ENCODE measurements around the gene F10.

F10 gene

GRCh38 chr13:113140677-113141600 lies 18.3 kb downstream of the F10 start:
- no peak for DNase-seq

- DNase-seq: no peak
Measured at GRCh38 chr13:113141601-113141970, 19.0 kb downstream of the F10 start.

- DNase-seq: no peak
Measured at GRCh38 chr13:113142876-113143275, 20.3 kb downstream of the F10 start.

- DNase-seq: no peak
Measured at GRCh38 chr13:113143466-113144254, 21.1 kb downstream of the F10 start.

GRCh38 chr13:113144255-113144629 lies 21.6 kb downstream of the F10 start:
- DNase-seq: no peak

GRCh38 chr13:113145496-113145895 lies 22.9 kb downstream of the F10 start:
- no peak for DNase-seq

- DNase-seq: no peak
Measured at GRCh38 chr13:113145911-113146598, 23.5 kb downstream of the F10 start.

GRCh38 chr13:113146750-113147149 lies 24.2 kb downstream of the F10 start:
- DNase-seq: no peak

- DNase-seq: no peak
Measured at GRCh38 chr13:113147206-113147605, 24.6 kb downstream of the F10 start.

- DNase-seq: no peak
Measured at GRCh38 chr13:113148407-113148806, 25.8 kb downstream of the F10 start.

- no peak for DNase-seq
Measured at GRCh38 chr13:113148940-113149503, 26.4 kb downstream of the F10 start.

GRCh38 chr13:113149711-113150549 lies 27.3 kb downstream of the F10 start:
- no peak for DNase-seq

GRCh38 chr13:113150550-113151365 lies 28.2 kb downstream of the F10 start:
- no peak for DNase-seq

GRCh38 chr13:113151745-113152690 lies 29.4 kb downstream of the F10 start:
- no peak for DNase-seq

- no peak for DNase-seq
Measured at GRCh38 chr13:113152691-113152983, 30.0 kb downstream of the F10 start.

- DNase-seq: no peak
Measured at GRCh38 chr13:113152984-113153809, 30.6 kb downstream of the F10 start.

GRCh38 chr13:113153810-113154748 lies 31.5 kb downstream of the F10 start:
- peak; percentile 71 for DNase-seq

- no peak for DNase-seq
Measured at GRCh38 chr13:113155201-113155600, 32.6 kb downstream of the F10 start.

Measured in CD4-positive, alpha-beta T cell treated with Interleukin-21 for 1 hour (primary cell).